H9 (cell line): Measurements from ENCODE around the gene LOXHD1. TPM values are rescaled to one million over a fixed set of nuclear protein-coding genes. Genes with fewer than 3 reads are reported as not detected.

Experiments used
- DNase-seq: peaks from one replicate; pipeline ENCODE4 v3.0.0-alpha.2; 2017
- H2AFZ ChIP-seq: one replicate; pipeline ENCODE4 v1.6.1; 2013; ENCODE audit warnings: mild to moderate bottlenecking, low read length, control low read depth, moderate library complexity
- H2AK5ac ChIP-seq: 2 replicates; pipeline ENCODE4 v1.6.1; 2013; ENCODE audit warnings: low read length, control low read depth, mixed read lengths; ENCODE audit not compliant: insufficient read length
- H2BK120ac ChIP-seq: one replicate; pipeline ENCODE4 v1.6.1; 2013; ENCODE audit warnings: low read depth, mild to moderate bottlenecking, low read length, control low read depth, inconsistent platforms; ENCODE audit not compliant: poor library complexity, severe bottlenecking
- H2BK12ac ChIP-seq: 2 replicates; pipeline ENCODE4 v1.6.1; 2013; ENCODE audit warnings: low read length, control low read depth, mixed read lengths, low read depth; ENCODE audit not compliant: insufficient read length
- H2BK15ac ChIP-seq: 2 replicates; pipeline ENCODE4 v1.6.1; 2013; ENCODE audit warnings: low read depth, low read length, control low read depth
- H2BK20ac ChIP-seq: one replicate; pipeline ENCODE4 v1.6.1; 2013; ENCODE audit warnings: low read depth, mild to moderate bottlenecking, low read length, control low read depth, inconsistent platforms; ENCODE audit not compliant: poor library complexity, severe bottlenecking
- H2BK5ac ChIP-seq: 2 replicates; pipeline ENCODE4 v1.6.1; 2013; ENCODE audit warnings: low read length, control low read depth, mixed read lengths; ENCODE audit not compliant: insufficient read length
- H3K14ac ChIP-seq: 2 replicates; pipeline ENCODE4 v1.6.1; 2013; ENCODE audit warnings: low read length, control low read depth; ENCODE audit not compliant: insufficient read depth
- H3K18ac ChIP-seq: 2 replicates; pipeline ENCODE4 v1.6.1; 2013; ENCODE audit warnings: low read depth, mild to moderate bottlenecking, mixed read lengths, low read length, control low read depth; ENCODE audit not compliant: insufficient read length
- H3K23ac ChIP-seq: 2 replicates; pipeline ENCODE4 v1.6.1; 2013; ENCODE audit warnings: low read length, control low read depth, mixed read lengths, low read depth; ENCODE audit not compliant: insufficient read length
- H3K23me2 ChIP-seq: 2 replicates; pipeline ENCODE4 v1.6.1; 2013; ENCODE audit warnings: low read depth, mild to moderate bottlenecking, mixed read lengths, low read length, control low read depth; ENCODE audit not compliant: insufficient read length, poor library complexity, severe bottlenecking
- H3K27ac ChIP-seq: 2 replicates; pipeline ENCODE4 v1.5.1; 2013; ENCODE audit warnings: low read length, control low read depth, mixed read lengths, low read depth; ENCODE audit not compliant: insufficient read length
- H3K27me3 ChIP-seq: 2 replicates; pipeline ENCODE4 v1.6.1; 2013; ENCODE audit warnings: low read length, control low read depth, inconsistent platforms; ENCODE audit not compliant: insufficient read depth
- H3K4ac ChIP-seq: 2 replicates; pipeline ENCODE4 v1.6.1; 2013; ENCODE audit warnings: low read depth, mild to moderate bottlenecking, control low read depth, inconsistent platforms, low read length, moderate library complexity
- H3K4me1 ChIP-seq: 2 replicates; pipeline ENCODE4 v1.6.1; 2013; ENCODE audit warnings: low read length, control low read depth, inconsistent platforms; ENCODE audit not compliant: insufficient read depth
- H3K4me2 ChIP-seq: 2 replicates; pipeline ENCODE4 v1.6.1; 2013; ENCODE audit warnings: low read length, control low read depth, mixed read lengths; ENCODE audit not compliant: insufficient read length, insufficient read depth
- H3K56ac ChIP-seq: 2 replicates; pipeline ENCODE4 v1.6.1; 2013; ENCODE audit warnings: low read depth, mild to moderate bottlenecking, mixed read lengths, low read length, control low read depth; ENCODE audit not compliant: insufficient read length
- H3K79me1 ChIP-seq: 2 replicates; pipeline ENCODE4 v1.6.1; 2013; ENCODE audit warnings: low read depth, mild to moderate bottlenecking, moderate library complexity, low read length, control low read depth, inconsistent platforms; ENCODE audit not compliant: insufficient read depth, poor library complexity, severe bottlenecking
- H3K79me2 ChIP-seq: 2 replicates; pipeline ENCODE4 v1.6.1; 2013; ENCODE audit warnings: low read length, control low read depth, inconsistent platforms; ENCODE audit not compliant: insufficient read depth
- H3K9ac ChIP-seq: 2 replicates; pipeline ENCODE4 v1.6.1; 2013; ENCODE audit warnings: low read length, control low read depth, mixed read lengths; ENCODE audit not compliant: insufficient read length; ENCODE audit errors: extremely low read depth
- H3K9me3 ChIP-seq: one replicate; pipeline ENCODE4 v1.6.1; 2013; ENCODE audit warnings: low read depth, low read length, inconsistent platforms; ENCODE audit not compliant: control insufficient read depth
- H3T11ph ChIP-seq: one replicate; pipeline ENCODE4 v1.6.1; 2013; ENCODE audit warnings: mild to moderate bottlenecking, low read length, control low read depth, inconsistent platforms
- H4K20me1 ChIP-seq: one replicate; pipeline ENCODE4 v1.6.1; 2013; ENCODE audit not compliant: control insufficient read depth, insufficient read length, insufficient read depth
- H4K5ac ChIP-seq: 2 replicates; pipeline ENCODE4 v1.6.1; 2013; ENCODE audit warnings: low read depth, mild to moderate bottlenecking, mixed read lengths, low read length, control low read depth; ENCODE audit not compliant: insufficient read length
- H4K8ac ChIP-seq: replicated peaks from 2 replicates; pipeline ENCODE4 v1.6.1; 2013; ENCODE audit warnings: low read length, control low read depth, mixed read lengths, low read depth; ENCODE audit not compliant: insufficient read length
- H4K91ac ChIP-seq: 2 replicates; pipeline ENCODE4 v1.6.1; 2013; ENCODE audit warnings: low read depth, mild to moderate bottlenecking, moderate library complexity, mixed read lengths, low read length, control low read depth; ENCODE audit not compliant: insufficient read length
- H3K27ac Mint-ChIP-seq, 3 experiments: 2 replicates in 2 of 3; 3 replicates in 1 of 3; pipeline ENCODE4 v1.8.0; 2020 to 2021; ENCODE audit warnings: mixed read lengths in 3 of 3, mild to moderate bottlenecking in 1 of 3, moderate library complexity in 1 of 3
- H3K27me3 Mint-ChIP-seq: 2 replicates; pipeline ENCODE4 v1.8.0; 2021; ENCODE audit warnings: low read depth, mild to moderate bottlenecking, moderate library complexity, mixed read lengths
- H3K36me3 Mint-ChIP-seq, 3 experiments: 2 replicates in 2 of 3; 3 replicates in 1 of 3; pipeline ENCODE4 v1.8.0; 2020 to 2021; ENCODE audit warnings: low read depth in 3 of 3, mixed read lengths in 3 of 3; ENCODE audit not compliant: insufficient read depth in 1 of 3
- H3K4me1 Mint-ChIP-seq, 2 experiments: 2 replicates each; pipeline ENCODE4 v1.8.0; 2020; ENCODE audit warnings: mixed read lengths in 2 of 2
- H3K4me3 Mint-ChIP-seq, 2 experiments: 2 replicates in 1 of 2; 3 replicates in 1 of 2; pipeline ENCODE4 v1.8.0; 2020 to 2021; ENCODE audit warnings: mild to moderate bottlenecking in 2 of 2, mixed read lengths in 2 of 2, moderate library complexity in 1 of 2
- H3K9me3 Mint-ChIP-seq, 2 experiments: 2 replicates in 1 of 2; 3 replicates in 1 of 2; pipeline ENCODE4 v1.8.0; 2020; ENCODE audit warnings: mild to moderate bottlenecking in 2 of 2, mixed read lengths in 2 of 2, moderate library complexity in 1 of 2
- CTCF ChIP-seq: fragments of 200-600 bp; sonication (generic); conservative IDR thresholded peaks from 3 replicates; pipeline ENCODE4 v1.8.0; 2021; ENCODE audit warnings: antibody characterized with exemption, mild to moderate bottlenecking
- WGBS: extraction: QIAGEN DNeasy Blood & Tissue Kit; methylation state at CpG from one replicate; pipeline ENCODE4 v1.1.7; 2013; ENCODE audit warnings: missing lambda C conversion rate, low lambda C conversion rate, mixed read lengths; ENCODE audit not compliant: insufficient read length; ENCODE audit errors: extremely low coverage; 5-methylcytosine and 5-hydroxymethylcytosine counted together
- total RNA-seq: library from RNA; stranded (reverse); gene quantifications from 2 replicates; pipeline ENCODE4 v1.2.1, GENCODE V29; 2021

The LOXHD1 gene
- total RNA-seq, 1 experiment from 2014 or later = 0.07 TPM

GRCh38 chr18:46439037-46439436 lies 218.0 kb downstream of the LOXHD1 start:
- Mint-ChIP-seq H3K27ac (no peak overlapping the region), H3K27me3 (no peaks in the 10 kb centered on the region; the same call in 1 of the 2 replicates), H3K4me1 (peaks cover 4 to 12% of the 10 kb centered on the region in 2 experiments; a peak in 3 of 4 replicates), H3K36me3 (peaks cover 0 to 3% (median 0%) of the 10 kb centered on the region in 3 experiments; a peak in 2 of 7 replicates), H3K9me3 (no peaks in the 10 kb centered on the region; a peak in 1 of 5 replicates), H3K4me3 (no peak overlapping the region)
- Histone ChIP-seq H3K4ac (no peak overlapping the region), H3K9me3 (no peaks in the 10 kb centered on the region), H2BK12ac (no peak overlapping the region), H3K27me3 (no peaks in the 10 kb centered on the region), H2BK120ac (no peak overlapping the region), H3K56ac (no peak overlapping the region), H3K4me2 (no peak overlapping the region), H3K79me2 (no peaks in the 10 kb centered on the region), H2BK5ac (no peak overlapping the region), H3T11ph (no peak overlapping the region), H4K20me1 (no peaks in the 10 kb centered on the region), H3K9ac (no peak overlapping the region), H4K5ac (no peak overlapping the region), H3K4me1 (no peaks in the 10 kb centered on the region), H2BK15ac (no peak overlapping the region), H2AFZ (no peak overlapping the region), H4K8ac (no peak overlapping the region), H4K91ac (no peak overlapping the region), H3K23ac (no peak overlapping the region), H2BK20ac (no peak overlapping the region), H3K23me2 (no peaks in the 10 kb centered on the region), H3K14ac (no peak overlapping the region), H3K79me1 (no peaks in the 10 kb centered on the region), H3K27ac (no peak overlapping the region), H3K18ac (no peak overlapping the region), H2AK5ac (no peak overlapping the region)
- WGBS = no CpG with 5 or more reads among the region's 4 CpGs
- no peak for TF ChIP-seq CTCF
- no peak for DNase-seq
